OCI-LY7 (cell line): ENCODE data around the gene CEP164. TPM values are rescaled to one million over a fixed set of nuclear protein-coding genes. Genes with fewer than 3 reads are reported as not detected.

Source experiments
- BruUV-seq: library from RNA; stranded (reverse); fragments of 400-500 nt; replicated peaks from 2 replicates; lab custom pipeline; 2021; lab: Mats Ljungman, UMichigan
- CTCF ChIA-PET: fragments of 300-600 bp; sonication (Branson Sonifier 250); formaldehyde crosslinking; loops from one replicate; lab custom pipeline; 2022; ENCODE audit warnings: antibody characterized with exemption; ENCODE audit not compliant: unreplicated experiment; lab: Charles Lee
- POLR2A ChIA-PET: fragments of 300-600 bp; sonication (Branson Sonifier 250); formaldehyde crosslinking; loops from one replicate; lab custom pipeline; 2022; ENCODE audit warnings: antibody characterized with exemption; lab: Charles Lee
- DNase-seq: peaks from one replicate; pipeline ENCODE4 v3.0.0-alpha.2; 2015; ENCODE audit warnings: low spot score
- H2AFZ ChIP-seq: fragments of 200-600 bp; sonication (generic), shearing (Covaris generic); 2 replicates; pipeline ENCODE4 v1.6.1; 2014; ENCODE audit warnings: mild to moderate bottlenecking, antibody characterized with exemption, low read length, moderate library complexity
- H3K27ac ChIP-seq: fragments of 200-600 bp; sonication (generic); 2 replicates; pipeline ENCODE4 v1.5.1; 2014; ENCODE audit warnings: mixed run types, low read depth, mild to moderate bottlenecking, moderate library complexity, low read length, inconsistent platforms; ENCODE audit not compliant: poor library complexity, severe bottlenecking
- H3K36me3 ChIP-seq: fragments of 200-600 bp; sonication (generic); 2 replicates; pipeline ENCODE4 v1.6.1; 2014; ENCODE audit warnings: mild to moderate bottlenecking, antibody characterized with exemption, low read length, moderate library complexity, mixed read lengths; ENCODE audit not compliant: insufficient read depth
- H3K4me1 ChIP-seq: fragments of 200-600 bp; sonication (generic); 2 replicates; pipeline ENCODE4 v1.5.1; 2014; ENCODE audit warnings: mild to moderate bottlenecking, low read length; ENCODE audit not compliant: insufficient read depth, poor library complexity, severe bottlenecking
- H3K4me2 ChIP-seq: fragments of 200-600 bp; sonication (generic); 2 replicates; pipeline ENCODE4 v1.6.1; 2014; ENCODE audit warnings: mild to moderate bottlenecking, low read length
- H3K4me3 ChIP-seq: fragments of 200-600 bp; sonication (generic); 2 replicates; pipeline ENCODE4 v1.5.1; 2014; ENCODE audit warnings: mild to moderate bottlenecking, low read depth, low read length; ENCODE audit not compliant: poor library complexity, severe bottlenecking
- H3K79me2 ChIP-seq: fragments of 200-600 bp; sonication (generic); 2 replicates; pipeline ENCODE4 v1.6.1; 2016; ENCODE audit warnings: low read depth, mild to moderate bottlenecking, low read length, moderate library complexity, mixed read lengths; ENCODE audit not compliant: insufficient read depth
- H3K9me2 ChIP-seq: fragments of 200-600 bp; sonication (generic); 2 replicates; pipeline ENCODE4 v1.6.1; 2016; ENCODE audit warnings: mild to moderate bottlenecking, low read length, mixed read lengths; ENCODE audit not compliant: insufficient read depth
- H3K9me3 ChIP-seq: fragments of 200-600 bp; sonication (generic); 2 replicates; pipeline ENCODE4 v1.6.1; 2014; ENCODE audit warnings: mild to moderate bottlenecking, mixed run types, low read length, mixed read lengths
- H4K20me1 ChIP-seq: fragments of 200-600 bp; sonication (generic); 2 replicates; pipeline ENCODE4 v1.6.1; 2014; ENCODE audit warnings: mild to moderate bottlenecking, antibody characterized with exemption, low read length, moderate library complexity, mixed read lengths; ENCODE audit not compliant: insufficient read depth
- EZH2phosphoT487 ChIP-seq: fragments of 200-600 bp; sonication (generic); IDR thresholded peaks from 2 replicates; pipeline ENCODE4 v1.6.1; 2018; ENCODE audit warnings: low read depth, borderline replicate concordance, mild to moderate bottlenecking, mixed run types, antibody characterized with exemption, low read length, moderate library complexity, mixed read lengths
- intact Hi-C: fragments of 100-400 bp; cut with micrococcal nuclease; formaldehyde crosslinking; loops from one replicate; pipeline ENCODE4 v1.10.0; 2022; ENCODE audit not compliant: unreplicated experiment
- total RNA-seq, 2 experiments: library from RNA; depleted of rRNA in 1 of 2; stranded (reverse); fragments of >200 nt in 1 of 2; shearing (Covaris generic) in 1 of 2; gene quantifications; 2 replicates each; pipeline ENCODE4 v1.2.3, GENCODE V29; 2014 to 2022
- TF ChIP-seq, protein P1 (sequence below): fragments of 200-600 bp; sonication (generic); conservative IDR thresholded peaks from 2 replicates; pipeline ENCODE4 v1.5.1; 2014; ENCODE audit warnings: mild to moderate bottlenecking, antibody characterized with exemption, low read length, moderate library complexity, mixed read lengths

CEP164 gene
- total RNA-seq, 2 experiments from 2014 or later: 25.3 to 48.7 TPM

DNA sequence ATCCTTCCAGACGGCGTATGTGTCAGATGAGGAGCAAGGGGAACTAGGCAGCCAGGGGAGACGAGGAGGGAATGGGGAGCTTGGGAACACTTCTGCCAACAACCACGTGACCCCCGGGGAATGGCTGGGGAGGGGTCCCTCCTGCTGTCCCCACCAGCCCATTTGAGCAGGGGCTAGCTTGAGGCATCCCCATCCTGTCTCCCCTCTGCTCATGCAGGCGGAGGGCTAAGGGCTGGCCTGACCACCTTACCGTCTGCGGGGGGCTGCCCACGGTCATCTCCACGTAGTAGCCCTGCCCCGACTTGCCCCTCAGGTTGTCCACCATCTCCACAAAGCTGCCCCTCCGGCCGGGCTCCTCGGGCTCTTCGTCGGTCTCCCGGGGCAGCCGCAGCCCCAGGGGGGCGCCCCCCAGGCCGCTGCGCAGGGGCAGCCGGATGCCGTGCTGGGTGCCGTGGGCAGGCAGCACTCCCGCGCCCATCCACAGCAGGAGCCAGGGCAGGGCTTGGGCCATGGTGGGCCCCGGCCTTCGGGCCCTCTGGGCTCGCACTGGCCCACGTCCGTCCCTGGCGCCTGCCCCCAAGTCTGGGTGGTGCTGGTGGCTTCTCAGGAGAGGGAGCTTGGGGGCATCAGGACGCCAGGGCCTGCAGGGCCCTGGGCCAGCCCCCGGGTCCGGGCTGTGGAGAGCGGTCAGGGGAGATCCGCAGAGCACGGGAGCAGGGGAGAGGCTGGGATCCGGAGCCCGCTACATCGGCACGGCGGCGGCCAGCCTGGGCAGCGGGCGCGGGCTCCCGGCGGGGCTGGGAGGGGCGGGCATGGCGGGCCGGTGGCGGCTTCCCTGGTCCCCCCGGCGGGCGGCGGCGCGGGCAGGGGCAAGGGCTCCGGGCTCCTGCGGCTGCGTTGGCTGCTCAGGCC is 12.1 kb upstream of the CEP164 start:
- no peak overlapping the region for H3K27ac ChIP-seq
- BruUV-seq: no TSS peak
- no peak overlapping the region for H2AFZ ChIP-seq
- no peaks in the 10 kb centered on the region for H3K9me2 ChIP-seq
- H3K79me2 ChIP-seq: no peaks in the 10 kb centered on the region
- ChIA-PET CTCF (no interaction called here), POLR2A (interaction anchor here (1.0 kb wide), 1 partner anchor 9 kb away, joined by 4 read pairs; no protein-coding TSS in a partner anchor)
- no peaks in the 10 kb centered on the region for H3K9me3 ChIP-seq
- no peaks in the 10 kb centered on the region for H4K20me1 ChIP-seq
- TF ChIP-seq, protein P1, sequence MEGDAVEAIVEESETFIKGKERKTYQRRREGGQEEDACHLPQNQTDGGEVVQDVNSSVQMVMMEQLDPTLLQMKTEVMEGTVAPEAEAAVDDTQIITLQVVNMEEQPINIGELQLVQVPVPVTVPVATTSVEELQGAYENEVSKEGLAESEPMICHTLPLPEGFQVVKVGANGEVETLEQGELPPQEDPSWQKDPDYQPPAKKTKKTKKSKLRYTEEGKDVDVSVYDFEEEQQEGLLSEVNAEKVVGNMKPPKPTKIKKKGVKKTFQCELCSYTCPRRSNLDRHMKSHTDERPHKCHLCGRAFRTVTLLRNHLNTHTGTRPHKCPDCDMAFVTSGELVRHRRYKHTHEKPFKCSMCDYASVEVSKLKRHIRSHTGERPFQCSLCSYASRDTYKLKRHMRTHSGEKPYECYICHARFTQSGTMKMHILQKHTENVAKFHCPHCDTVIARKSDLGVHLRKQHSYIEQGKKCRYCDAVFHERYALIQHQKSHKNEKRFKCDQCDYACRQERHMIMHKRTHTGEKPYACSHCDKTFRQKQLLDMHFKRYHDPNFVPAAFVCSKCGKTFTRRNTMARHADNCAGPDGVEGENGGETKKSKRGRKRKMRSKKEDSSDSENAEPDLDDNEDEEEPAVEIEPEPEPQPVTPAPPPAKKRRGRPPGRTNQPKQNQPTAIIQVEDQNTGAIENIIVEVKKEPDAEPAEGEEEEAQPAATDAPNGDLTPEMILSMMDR: no peak
- TF ChIP-seq EZH2phosphoT487: no peak
- intact Hi-C loops: no loop called here
- no peak overlapping the region for H3K4me2 ChIP-seq
- no peak for DNase-seq
- no peaks in the 10 kb centered on the region for H3K36me3 ChIP-seq
- no peak overlapping the region for H3K4me3 ChIP-seq
- no peaks in the 10 kb centered on the region for H3K4me1 ChIP-seq

DNA sequence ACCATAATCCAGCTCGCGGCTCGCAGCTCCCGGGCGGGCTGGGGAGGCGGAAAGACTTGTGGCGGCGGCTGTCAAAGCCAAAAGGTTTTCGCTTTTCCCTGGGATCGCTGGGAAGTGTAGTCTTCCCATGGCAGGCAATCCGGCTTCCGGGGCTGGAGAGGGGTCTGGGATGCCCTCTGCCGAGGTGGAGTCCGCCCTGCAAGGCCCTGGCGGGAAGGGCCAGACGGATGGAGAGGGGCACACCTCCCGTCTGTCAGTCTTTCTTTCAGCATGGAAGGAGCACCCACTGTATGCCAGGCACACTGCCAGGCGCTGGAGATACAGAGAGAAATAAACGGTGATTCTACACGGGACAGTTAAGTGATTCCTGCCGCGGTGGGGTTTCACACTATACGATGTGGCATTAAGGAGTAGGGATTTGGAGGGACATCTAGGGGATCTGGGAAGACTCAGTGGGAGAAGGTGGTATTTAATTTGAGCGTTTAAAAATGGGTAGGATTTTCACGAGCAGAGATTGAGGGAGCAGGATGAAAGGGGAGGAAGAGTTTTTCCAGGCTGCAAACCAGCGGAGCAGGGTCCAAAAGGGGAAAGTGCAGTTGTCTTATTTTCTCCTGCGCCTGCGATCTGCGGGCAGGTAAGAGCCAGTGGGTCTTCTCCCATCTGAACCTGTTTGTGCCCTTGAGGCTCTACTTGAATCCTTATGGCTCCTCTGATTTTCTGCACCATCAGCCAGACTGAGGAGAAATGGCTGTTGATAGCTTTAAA is 11.3 kb upstream of the CEP164 start, which contains the start of gene BACE1:
TSS of gene BACE1 (minus strand) at position 60 of the 765 bp plus-strand sequence. CDS start 461 bp downstream, outside the sequence.
- no peak for DNase-seq
- intact Hi-C loops: no loop called here
- Histone ChIP-seq H3K4me2 (no peak within 1 kb of the TSS), H3K9me3 (no peaks in the 10 kb centered on the region), H3K27ac (no peak within 1 kb of the TSS), H3K4me3 (no peak within 1 kb of the TSS), H3K79me2 (no peaks in the 10 kb centered on the region), H2AFZ (no peak within 1 kb of the TSS), H3K4me1 (no peaks in the 10 kb centered on the region), H3K9me2 (no peaks in the 10 kb centered on the region), H4K20me1 (no peaks in the 10 kb centered on the region), H3K36me3 (no peaks in the 10 kb centered on the region)
- ChIA-PET POLR2A (no interaction called here), CTCF (no interaction called here)
- no TSS peak for BruUV-seq
- TF ChIP-seq, protein P1: no peak
- no peak for TF ChIP-seq EZH2phosphoT487
